ENCODE measurements around the gene AK5.

DNA sequence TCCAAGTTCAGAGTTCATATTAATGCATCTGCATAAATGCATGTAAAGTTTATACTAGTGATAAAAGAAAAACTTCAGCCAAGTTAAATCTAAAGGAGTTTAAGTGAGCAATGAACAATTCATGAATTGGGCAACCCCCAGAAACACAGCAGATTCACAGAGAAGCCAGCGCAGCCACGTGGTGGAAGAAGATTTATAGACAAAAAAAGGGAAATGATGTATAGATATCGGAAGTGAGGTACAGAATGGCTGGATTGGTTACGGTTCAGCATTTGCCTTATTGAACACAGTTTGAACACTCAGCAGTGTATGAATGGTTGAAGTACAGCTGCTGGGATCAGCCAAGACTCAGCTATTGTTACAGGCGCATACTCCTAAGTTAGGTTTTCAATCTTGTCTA, 5.7 kb downstream of the AK5 start:
- TF ChIP-seq, protein P1, sequence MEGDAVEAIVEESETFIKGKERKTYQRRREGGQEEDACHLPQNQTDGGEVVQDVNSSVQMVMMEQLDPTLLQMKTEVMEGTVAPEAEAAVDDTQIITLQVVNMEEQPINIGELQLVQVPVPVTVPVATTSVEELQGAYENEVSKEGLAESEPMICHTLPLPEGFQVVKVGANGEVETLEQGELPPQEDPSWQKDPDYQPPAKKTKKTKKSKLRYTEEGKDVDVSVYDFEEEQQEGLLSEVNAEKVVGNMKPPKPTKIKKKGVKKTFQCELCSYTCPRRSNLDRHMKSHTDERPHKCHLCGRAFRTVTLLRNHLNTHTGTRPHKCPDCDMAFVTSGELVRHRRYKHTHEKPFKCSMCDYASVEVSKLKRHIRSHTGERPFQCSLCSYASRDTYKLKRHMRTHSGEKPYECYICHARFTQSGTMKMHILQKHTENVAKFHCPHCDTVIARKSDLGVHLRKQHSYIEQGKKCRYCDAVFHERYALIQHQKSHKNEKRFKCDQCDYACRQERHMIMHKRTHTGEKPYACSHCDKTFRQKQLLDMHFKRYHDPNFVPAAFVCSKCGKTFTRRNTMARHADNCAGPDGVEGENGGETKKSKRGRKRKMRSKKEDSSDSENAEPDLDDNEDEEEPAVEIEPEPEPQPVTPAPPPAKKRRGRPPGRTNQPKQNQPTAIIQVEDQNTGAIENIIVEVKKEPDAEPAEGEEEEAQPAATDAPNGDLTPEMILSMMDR (IDR thresholded peaks at IDR 0.05): no peak
- TF ChIP-seq POLR2AphosphoS5 (IDR thresholded peaks at IDR 0.05) (no peak), POLR2A (IDR thresholded peaks at IDR 0.05) (no peak), EP300 (IDR thresholded peaks at IDR 0.05) (no peak)

Data from suprapubic skin (tissue), 4 donors.